Activated T-cell treated with anti-CD3 and anti-CD28 coated beads, Interleukin-2, amount 50 U/mL, for 1 hour (primary cell): Measurements from ENCODE around the gene LDB1.

Experiments
- DNase-seq: peaks from one replicate; pipeline ENCODE4 v3.0.0-alpha.2; 2020

LDB1 gene

GRCh38 chr10:102112210-102112817, 7.9 kb downstream of the LDB1 start:
- DNase-seq = no peak

- no peak for DNase-seq
Measured at GRCh38 chr10:102111276-102111675, 8.9 kb downstream of the LDB1 start.

GRCh38 chr10:102109166-102110116, 10.7 kb downstream of the LDB1 start:
- no peak for DNase-seq

GRCh38 chr10:102106998-102107397, 13.2 kb downstream of the LDB1 start:
- no peak for DNase-seq

GRCh38 chr10:102102421-102102820, 17.7 kb downstream of the LDB1 start:
- DNase-seq = no peak

- DNase-seq = no peak
Measured at GRCh38 chr10:102101152-102101551, 19.0 kb downstream of the LDB1 start.

GRCh38 chr10:102096449-102096848, 23.7 kb downstream of the LDB1 start:
- no peak for DNase-seq

- no peak for DNase-seq
Measured at GRCh38 chr10:102090772-102091171, 29.4 kb downstream of the LDB1 start.

- no peak for DNase-seq
Measured at GRCh38 chr10:102086196-102086595, 34.0 kb downstream of the LDB1 start.

GRCh38 chr10:102085336-102085735, 34.8 kb downstream of the LDB1 start:
- DNase-seq = no peak

- DNase-seq = no peak
Measured at GRCh38 chr10:102083541-102083940, 36.6 kb downstream of the LDB1 start.

- peak; percentile 79 for DNase-seq
Measured at GRCh38 chr10:102072673-102073527, 47.3 kb downstream of the LDB1 start.

GRCh38 chr10:102069071-102069470, 51.1 kb downstream of the LDB1 start:
- no peak for DNase-seq

- DNase-seq = no peak
Measured at GRCh38 chr10:102068216-102068615, 52.0 kb downstream of the LDB1 start.

- DNase-seq = no peak
Measured at GRCh38 chr10:102067091-102067916, 52.9 kb downstream of the LDB1 start.

GRCh38 chr10:102066399-102067088, 53.6 kb downstream of the LDB1 start:
- no peak for DNase-seq

GRCh38 chr10:102065561-102066398, 54.4 kb downstream of the LDB1 start:
- peak; percentile 39 for DNase-seq

GRCh38 chr10:102064868-102065560, 55.2 kb downstream of the LDB1 start, which contains the start of gene HPS6:
HPS6 (plus strand) TSS chr10:102065349; CDS start chr10:102065475, 126 bp downstream.
- DNase-seq = peak; percentile 89

- DNase-seq = no peak
Measured at GRCh38 chr10:102064503-102064867, 55.7 kb downstream of the LDB1 start.

- no peak for DNase-seq
Measured at GRCh38 chr10:102059987-102060386, 60.2 kb downstream of the LDB1 start.
